GM12874 (cell line): ENCODE measurements around the gene ANO3.

ENCODE experiments used
- CTCF ChIP-seq: IDR thresholded peaks from 2 replicates; pipeline ENCODE4 v1.5.1; 2011; ENCODE audit warnings: low read depth, mild to moderate bottlenecking, control low read depth, low read length, moderate library complexity; ENCODE audit not compliant: insufficient read depth

The ANO3 gene

GRCh38 chr11:26587073-26587472, 255.1 kb downstream of the ANO3 start:
- TF ChIP-seq CTCF: no peak

GRCh38 chr11:26593691-26594090, 261.8 kb downstream of the ANO3 start:
- no peak for TF ChIP-seq CTCF

GRCh38 chr11:26597899-26598298, 266.0 kb downstream of the ANO3 start:
- TF ChIP-seq CTCF: no peak

- TF ChIP-seq CTCF: no peak
Observed at GRCh38 chr11:26599425-26599824, 267.5 kb downstream of the ANO3 start.

- no peak for TF ChIP-seq CTCF
Observed at GRCh38 chr11:26599876-26600434, 268.0 kb downstream of the ANO3 start.

GRCh38 chr11:26607725-26608506, 276.0 kb downstream of the ANO3 start:
- no peak for TF ChIP-seq CTCF

GRCh38 chr11:26608507-26609146, 276.7 kb downstream of the ANO3 start:
- no peak for TF ChIP-seq CTCF
